WI38 (cell line): ENCODE results near the gene NFU1.
A peak's percentile ranks its signal among the peaks of the same experiment; 100 is the strongest.
"Not testable (repeated sequence)": the region's sequence is repeated elsewhere in the genome, so short reads cannot be mapped to it uniquely, and the experiment has no call there.

ENCODE experiments used
- H3K4me3 ChIP-seq: 2 replicates; pipeline ENCODE4 v1.5.1; 2011; ENCODE audit warnings: low read depth, mild to moderate bottlenecking, control low read depth, low read length
- TF ChIP-seq, protein P1 (sequence below): IDR thresholded peaks from 2 replicates; pipeline ENCODE4 v1.5.1; 2012; ENCODE audit warnings: low read depth, mild to moderate bottlenecking, control low read depth, low read length

The NFU1 gene

DNA sequence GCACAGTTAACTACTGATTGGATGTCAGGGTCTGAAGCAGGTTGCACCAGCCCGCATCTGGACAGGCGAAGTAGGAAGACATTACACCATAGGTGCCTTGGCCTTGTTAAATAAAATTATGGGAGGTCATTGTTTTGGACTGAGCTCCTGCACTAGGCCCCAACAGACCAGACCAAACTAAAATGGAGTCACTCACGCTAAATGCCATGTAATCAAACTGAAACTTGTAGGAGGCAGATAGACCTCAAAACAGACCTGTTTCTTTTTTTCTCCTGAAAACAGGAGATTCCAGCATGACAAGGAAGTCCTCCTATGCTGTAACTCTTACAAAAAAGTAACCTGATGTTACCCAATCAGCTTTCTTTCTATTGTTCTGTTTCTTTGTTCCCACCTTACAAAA lies 15.5 kb upstream of the NFU1 start:
- H3K4me3 ChIP-seq, result no peak overlapping the region
- TF ChIP-seq, protein P1, sequence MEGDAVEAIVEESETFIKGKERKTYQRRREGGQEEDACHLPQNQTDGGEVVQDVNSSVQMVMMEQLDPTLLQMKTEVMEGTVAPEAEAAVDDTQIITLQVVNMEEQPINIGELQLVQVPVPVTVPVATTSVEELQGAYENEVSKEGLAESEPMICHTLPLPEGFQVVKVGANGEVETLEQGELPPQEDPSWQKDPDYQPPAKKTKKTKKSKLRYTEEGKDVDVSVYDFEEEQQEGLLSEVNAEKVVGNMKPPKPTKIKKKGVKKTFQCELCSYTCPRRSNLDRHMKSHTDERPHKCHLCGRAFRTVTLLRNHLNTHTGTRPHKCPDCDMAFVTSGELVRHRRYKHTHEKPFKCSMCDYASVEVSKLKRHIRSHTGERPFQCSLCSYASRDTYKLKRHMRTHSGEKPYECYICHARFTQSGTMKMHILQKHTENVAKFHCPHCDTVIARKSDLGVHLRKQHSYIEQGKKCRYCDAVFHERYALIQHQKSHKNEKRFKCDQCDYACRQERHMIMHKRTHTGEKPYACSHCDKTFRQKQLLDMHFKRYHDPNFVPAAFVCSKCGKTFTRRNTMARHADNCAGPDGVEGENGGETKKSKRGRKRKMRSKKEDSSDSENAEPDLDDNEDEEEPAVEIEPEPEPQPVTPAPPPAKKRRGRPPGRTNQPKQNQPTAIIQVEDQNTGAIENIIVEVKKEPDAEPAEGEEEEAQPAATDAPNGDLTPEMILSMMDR, result no peak

DNA sequence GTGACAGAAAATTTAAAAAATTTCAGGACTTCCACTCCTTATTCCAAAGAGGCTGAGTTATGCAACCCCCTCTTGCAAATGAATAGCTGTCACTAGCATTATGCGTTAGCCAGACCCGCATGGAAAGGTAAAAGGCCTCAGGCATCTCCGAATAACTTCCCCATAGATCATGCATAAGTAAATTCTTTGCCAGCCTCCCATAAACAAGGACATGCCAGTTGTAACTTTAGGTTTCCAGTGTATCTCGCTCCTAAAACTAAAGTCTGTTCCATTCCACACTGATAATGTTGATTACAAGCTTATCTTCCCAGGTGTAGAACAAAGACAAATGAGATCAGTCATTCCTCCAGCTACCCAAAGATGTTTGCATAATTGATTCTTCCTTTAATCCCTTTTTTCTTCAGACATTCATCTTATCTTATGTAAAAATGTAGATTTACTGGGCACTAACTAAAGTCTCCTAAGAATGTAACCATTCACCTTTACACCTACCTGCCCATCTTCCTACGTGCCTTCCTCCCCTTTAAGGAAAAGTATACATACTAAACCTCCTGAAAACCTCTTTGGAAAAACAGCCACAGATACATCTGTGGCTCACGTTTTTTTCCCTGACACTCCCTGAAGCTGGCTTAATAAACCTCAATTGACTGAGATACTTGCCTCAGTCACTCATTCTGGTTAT lies 13.6 kb upstream of the NFU1 start:
- TF ChIP-seq, protein P1, result no peak
- no peak overlapping the region for H3K4me3 ChIP-seq

DNA sequence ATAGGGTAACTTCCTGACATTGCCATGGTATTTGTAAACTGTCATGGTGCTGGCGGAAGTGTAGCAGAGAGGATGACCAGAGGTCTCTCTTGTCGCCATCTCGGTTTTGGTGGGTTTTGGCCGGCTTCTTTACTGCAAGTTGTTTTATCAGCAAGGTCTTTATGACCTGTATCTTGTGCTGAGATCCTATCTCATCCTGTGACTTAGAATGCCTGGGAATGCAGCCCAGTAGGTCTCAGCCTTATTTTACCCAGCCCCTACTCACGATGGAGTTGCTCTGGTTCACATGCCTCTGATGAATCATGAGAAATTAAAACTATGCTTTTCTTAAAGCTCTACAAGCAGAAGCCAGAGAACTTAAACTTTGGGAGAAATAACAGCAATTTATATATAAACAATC lies 12.7 kb upstream of the NFU1 start:
- H3K4me3 ChIP-seq, result no peak overlapping the region
- TF ChIP-seq, protein P1, result no peak

DNA sequence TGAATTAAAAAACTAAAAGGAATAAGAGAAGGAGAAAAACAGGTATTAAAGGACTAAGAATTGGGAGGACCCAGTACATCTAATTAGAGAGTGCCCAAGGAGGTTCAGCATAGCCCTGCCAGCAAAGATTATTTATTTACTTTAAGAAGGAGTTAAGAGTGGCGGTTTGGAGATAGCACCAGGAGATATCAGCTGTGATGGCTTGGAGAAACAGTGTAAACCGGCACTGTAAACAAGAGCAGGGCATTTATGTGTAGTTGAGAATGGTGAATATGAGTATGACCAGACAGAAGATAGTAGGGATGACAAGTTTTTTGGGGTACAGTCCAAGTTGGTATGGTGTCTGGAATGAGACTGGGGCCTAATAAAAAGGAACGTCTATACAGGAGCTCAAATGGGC lies 6.4 kb upstream of the NFU1 start:
- not testable (repeated sequence) for H3K4me3 ChIP-seq

DNA sequence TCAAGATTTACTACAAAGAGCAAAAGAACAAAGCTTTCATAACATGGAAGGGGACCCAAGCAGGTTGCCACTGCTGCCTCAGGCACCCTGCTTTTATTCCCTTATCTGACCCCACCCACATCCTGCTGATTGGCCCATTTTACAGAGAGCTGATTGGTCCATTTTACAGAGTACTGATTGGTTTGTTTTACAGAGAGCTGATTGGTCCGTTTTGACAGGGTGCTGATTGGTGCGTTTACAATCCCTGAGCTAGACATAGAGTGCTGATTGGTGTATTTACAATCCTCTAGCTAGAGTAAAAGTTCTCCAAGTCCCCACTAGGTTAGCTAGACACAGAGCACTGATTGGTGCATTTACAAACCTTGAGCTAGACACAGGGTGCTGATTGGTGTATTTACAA lies 2.3 kb upstream of the NFU1 start:
- H3K4me3 ChIP-seq, result not testable (repeated sequence)

DNA sequence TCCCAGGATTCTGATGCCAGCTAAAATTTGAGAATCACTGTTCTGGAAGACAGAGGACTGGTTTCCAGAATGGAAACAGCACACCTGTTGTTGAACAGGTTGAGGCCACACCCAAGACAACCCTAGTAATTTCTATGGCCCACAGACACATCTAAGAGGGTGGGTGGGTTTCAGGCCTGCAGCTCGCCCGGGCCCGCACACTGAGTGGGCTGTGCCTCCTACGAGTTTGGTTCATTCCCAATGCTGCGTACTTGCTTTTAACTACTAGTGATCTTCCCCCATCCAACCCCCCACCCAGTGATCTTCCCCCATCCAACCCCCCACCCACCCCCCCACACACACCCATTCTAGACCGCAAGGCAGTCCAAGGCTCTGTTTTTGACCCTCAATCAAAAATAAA lies 1.3 kb upstream of the NFU1 start:
- TF ChIP-seq, protein P1, result no peak
- H3K4me3 ChIP-seq, result no peak overlapping the region

DNA sequence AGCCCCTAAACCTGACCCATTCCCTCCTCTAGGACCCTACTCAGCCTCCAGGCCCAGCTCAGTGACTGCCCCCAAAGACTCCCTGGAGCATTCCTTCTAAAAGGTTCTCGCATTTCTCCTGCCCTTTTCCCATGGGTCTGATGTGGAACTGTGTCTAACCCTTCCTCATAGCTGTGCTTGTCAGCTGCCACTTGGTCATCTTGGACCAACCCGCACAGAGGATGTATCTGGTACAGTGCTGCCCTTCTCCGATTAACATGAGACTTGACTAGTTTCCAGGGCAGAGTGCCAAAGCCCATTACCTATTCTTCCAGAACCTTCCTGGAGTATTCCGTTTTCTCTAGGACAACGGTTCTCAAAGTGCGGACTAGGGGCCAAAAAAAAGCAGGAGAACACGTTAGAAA lies 518 bp upstream of the NFU1 start:
- TF ChIP-seq, protein P1, result no peak
- H3K4me3 ChIP-seq, result peak overlapping the region; percentile 83

DNA sequence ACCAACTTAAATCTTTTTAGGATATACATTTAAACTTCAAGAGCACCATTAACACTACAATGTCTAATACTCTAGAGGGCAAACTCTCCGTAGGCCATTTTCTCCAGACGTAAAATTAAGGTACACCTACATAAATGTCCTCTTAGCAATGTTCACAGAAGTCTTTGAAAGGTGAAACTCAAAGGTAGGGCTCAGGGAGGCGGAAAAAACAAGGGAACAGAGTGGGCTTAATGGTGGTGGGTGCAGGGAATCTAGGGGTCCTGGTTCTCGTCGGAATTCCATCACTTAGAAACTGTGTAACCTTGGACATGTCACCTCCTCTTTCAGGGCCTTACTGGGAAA lies 668 bp downstream of the NFU1 start:
- TF ChIP-seq, protein P1, result no peak
- peak overlapping the region; percentile 83 for H3K4me3 ChIP-seq
